Measurements from ENCODE around the gene HLA-DPB1.
A peak's percentile ranks its signal among the peaks of the same experiment; 100 is the strongest.

The HLA-DPB1 gene

GRCh38 chr6:33070909-33071308 is 4.9 kb upstream of the HLA-DPB1 start:
- no peak for DNase-seq

- DNase-seq: no peak
Measured at GRCh38 chr6:33071569-33071968, 4.2 kb upstream of the HLA-DPB1 start.

- no peak for DNase-seq
Measured at GRCh38 chr6:33072508-33073100, 3.2 kb upstream of the HLA-DPB1 start.

- peak in 13 of 58 donors; percentile 9 to 58 (median 19) for DNase-seq
Measured at GRCh38 chr6:33073431-33073871, 2.3 kb upstream of the HLA-DPB1 start, which contains the start of gene HLA-DPA1. HLA-DPA1 (minus strand) TSS chr6:33073649.

GRCh38 chr6:33075208-33075567 is 602 bp upstream of the HLA-DPB1 start:
- DNase-seq: no peak

- no peak for DNase-seq
Measured at GRCh38 chr6:33076406-33076934, 680 bp downstream of the HLA-DPB1 start.

GRCh38 chr6:33077908-33078307 is 2.1 kb downstream of the HLA-DPB1 start:
- no peak for DNase-seq

- DNase-seq: no peak
Measured at GRCh38 chr6:33078442-33078841, 2.7 kb downstream of the HLA-DPB1 start.

GRCh38 chr6:33078919-33079521 is 3.2 kb downstream of the HLA-DPB1 start:
- DNase-seq: no peak

- no peak for DNase-seq
Measured at GRCh38 chr6:33079580-33079979, 3.8 kb downstream of the HLA-DPB1 start.

GRCh38 chr6:33080127-33081089 is 4.6 kb downstream of the HLA-DPB1 start:
- DNase-seq: peak in 30 of 58 donors; percentile 10 to 55 (median 33)

- DNase-seq: no peak
Measured at GRCh38 chr6:33081098-33081824, 5.5 kb downstream of the HLA-DPB1 start.

- peak in 8 of 58 donors; percentile 7 to 41 (median 16) for DNase-seq
Measured at GRCh38 chr6:33082702-33083101, 6.9 kb downstream of the HLA-DPB1 start.

GRCh38 chr6:33085627-33086026 is 9.8 kb downstream of the HLA-DPB1 start:
- DNase-seq: no peak

GRCh38 chr6:33088258-33088930 is 12.6 kb downstream of the HLA-DPB1 start:
- DNase-seq: no peak

- DNase-seq: no peak
Measured at GRCh38 chr6:33088931-33089620, 13.3 kb downstream of the HLA-DPB1 start.

- no peak for DNase-seq
Measured at GRCh38 chr6:33091957-33092356, 16.2 kb downstream of the HLA-DPB1 start.

- DNase-seq: no peak
Measured at GRCh38 chr6:33092385-33092784, 16.6 kb downstream of the HLA-DPB1 start.

GRCh38 chr6:33093855-33094254 is 18.1 kb downstream of the HLA-DPB1 start:
- DNase-seq: no peak

- no peak for DNase-seq
Measured at GRCh38 chr6:33095681-33096080, 19.9 kb downstream of the HLA-DPB1 start.
